ENCODE measurements around the gene PPP2R2D.

- TF ChIP-seq, protein P1, sequence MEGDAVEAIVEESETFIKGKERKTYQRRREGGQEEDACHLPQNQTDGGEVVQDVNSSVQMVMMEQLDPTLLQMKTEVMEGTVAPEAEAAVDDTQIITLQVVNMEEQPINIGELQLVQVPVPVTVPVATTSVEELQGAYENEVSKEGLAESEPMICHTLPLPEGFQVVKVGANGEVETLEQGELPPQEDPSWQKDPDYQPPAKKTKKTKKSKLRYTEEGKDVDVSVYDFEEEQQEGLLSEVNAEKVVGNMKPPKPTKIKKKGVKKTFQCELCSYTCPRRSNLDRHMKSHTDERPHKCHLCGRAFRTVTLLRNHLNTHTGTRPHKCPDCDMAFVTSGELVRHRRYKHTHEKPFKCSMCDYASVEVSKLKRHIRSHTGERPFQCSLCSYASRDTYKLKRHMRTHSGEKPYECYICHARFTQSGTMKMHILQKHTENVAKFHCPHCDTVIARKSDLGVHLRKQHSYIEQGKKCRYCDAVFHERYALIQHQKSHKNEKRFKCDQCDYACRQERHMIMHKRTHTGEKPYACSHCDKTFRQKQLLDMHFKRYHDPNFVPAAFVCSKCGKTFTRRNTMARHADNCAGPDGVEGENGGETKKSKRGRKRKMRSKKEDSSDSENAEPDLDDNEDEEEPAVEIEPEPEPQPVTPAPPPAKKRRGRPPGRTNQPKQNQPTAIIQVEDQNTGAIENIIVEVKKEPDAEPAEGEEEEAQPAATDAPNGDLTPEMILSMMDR (IDR thresholded peaks at IDR 0.05) = no peak
- TF ChIP-seq POLR2A (IDR thresholded peaks at IDR 0.05) (no peak), EP300 (IDR thresholded peaks at IDR 0.05) (no peak)
These were observed 2.1 kb upstream of the PPP2R2D start for GRCh38 chr10:131898713-131899112.
